ENCODE data around the gene ZDHHC9. TPM values are rescaled to one million over a fixed set of nuclear protein-coding genes. Genes with fewer than 3 reads are reported as not detected.

The ZDHHC9 gene
- total RNA-seq, 1 donor from 2014 or later: 36.1 TPM

DNA sequence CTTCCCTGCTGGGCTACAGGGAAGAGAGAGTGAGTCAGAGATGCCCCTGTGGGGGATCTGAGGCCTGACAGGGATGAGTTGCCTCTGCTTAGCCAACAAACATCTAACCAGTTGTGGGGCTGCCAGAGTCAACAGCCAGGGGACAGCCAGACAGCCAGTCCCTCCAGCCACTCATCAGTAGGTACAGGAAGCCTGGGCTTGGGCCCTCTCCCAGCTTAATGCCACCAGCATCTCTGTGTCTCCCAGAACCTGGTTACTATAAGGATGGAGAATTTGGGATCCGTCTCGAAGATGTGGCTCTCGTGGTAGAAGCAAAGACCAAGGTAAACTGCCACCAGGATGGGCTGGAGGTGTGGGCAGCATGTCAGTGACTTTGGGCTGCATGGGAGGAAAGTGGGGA lies 81.2 kb downstream of the ZDHHC9 start:
- H3K27me3 ChIP-seq (ENCODE audit: low read depth): no peaks in the 10 kb centered on the region
- peaks cover 12% of the 10 kb centered on the region for H3K4me1 ChIP-seq
- intact Hi-C loops (cut with DNase I): no loop called here
- no peaks in the 10 kb centered on the region for H3K36me3 ChIP-seq
- ATAC-seq (no peak), DNase-seq (no peak)
- TF ChIP-seq, protein P1, sequence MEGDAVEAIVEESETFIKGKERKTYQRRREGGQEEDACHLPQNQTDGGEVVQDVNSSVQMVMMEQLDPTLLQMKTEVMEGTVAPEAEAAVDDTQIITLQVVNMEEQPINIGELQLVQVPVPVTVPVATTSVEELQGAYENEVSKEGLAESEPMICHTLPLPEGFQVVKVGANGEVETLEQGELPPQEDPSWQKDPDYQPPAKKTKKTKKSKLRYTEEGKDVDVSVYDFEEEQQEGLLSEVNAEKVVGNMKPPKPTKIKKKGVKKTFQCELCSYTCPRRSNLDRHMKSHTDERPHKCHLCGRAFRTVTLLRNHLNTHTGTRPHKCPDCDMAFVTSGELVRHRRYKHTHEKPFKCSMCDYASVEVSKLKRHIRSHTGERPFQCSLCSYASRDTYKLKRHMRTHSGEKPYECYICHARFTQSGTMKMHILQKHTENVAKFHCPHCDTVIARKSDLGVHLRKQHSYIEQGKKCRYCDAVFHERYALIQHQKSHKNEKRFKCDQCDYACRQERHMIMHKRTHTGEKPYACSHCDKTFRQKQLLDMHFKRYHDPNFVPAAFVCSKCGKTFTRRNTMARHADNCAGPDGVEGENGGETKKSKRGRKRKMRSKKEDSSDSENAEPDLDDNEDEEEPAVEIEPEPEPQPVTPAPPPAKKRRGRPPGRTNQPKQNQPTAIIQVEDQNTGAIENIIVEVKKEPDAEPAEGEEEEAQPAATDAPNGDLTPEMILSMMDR (IDR thresholded peaks at IDR 0.05): no peak
- no peak overlapping the region for H3K4me3 ChIP-seq
- no peak overlapping the region for H3K27ac ChIP-seq
- H3K9me3 ChIP-seq: no peaks in the 10 kb centered on the region

DNA sequence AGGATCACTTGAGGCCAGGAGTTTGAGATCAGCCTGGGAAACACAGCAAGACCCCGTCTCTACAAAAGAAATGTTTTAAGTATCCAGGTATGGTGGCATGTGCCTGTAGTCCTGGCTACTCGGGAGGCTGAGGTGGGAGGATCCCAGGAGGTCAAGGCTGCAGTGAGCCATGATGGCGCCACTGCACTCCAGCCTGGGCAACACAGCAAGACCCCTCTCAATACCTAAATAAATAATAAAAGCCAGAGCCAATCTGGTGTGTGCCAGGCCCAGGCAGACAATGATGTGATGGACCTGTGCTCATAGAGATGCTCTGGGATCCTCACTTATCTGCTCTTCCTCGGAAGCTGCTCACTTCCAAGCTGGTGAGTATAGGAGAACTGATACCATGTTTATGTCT lies 82.1 kb downstream of the ZDHHC9 start:
- TF ChIP-seq, protein P1 (IDR thresholded peaks at IDR 0.05): no peak
- no peak for ATAC-seq

DNA sequence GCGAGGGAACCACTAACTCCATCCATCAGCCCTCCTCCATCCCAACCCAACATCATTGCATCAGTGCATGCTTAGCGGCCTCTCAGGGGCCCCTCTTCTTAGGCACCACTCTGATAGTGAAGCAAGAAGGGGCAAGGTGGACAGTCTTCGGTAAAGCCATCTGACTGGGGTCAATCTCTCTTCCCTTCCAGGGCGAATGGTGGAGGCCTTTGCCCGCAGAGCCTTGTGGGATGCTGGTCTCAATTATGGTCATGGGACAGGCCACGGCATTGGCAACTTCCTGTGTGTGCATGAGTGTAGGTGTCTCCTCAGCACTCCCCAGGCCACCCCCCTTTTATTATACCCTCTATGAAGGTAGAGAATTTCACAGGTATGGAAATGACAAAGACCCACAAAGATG lies 82.7 kb downstream of the ZDHHC9 start:
- intact Hi-C loops (cut with DNase I): no loop called here
- TF ChIP-seq, protein P1 (IDR thresholded peaks at IDR 0.05): no peak
- Histone ChIP-seq H3K36me3 (no peaks in the 10 kb centered on the region), H3K4me1 (peaks cover 12% of the 10 kb centered on the region), H3K9me3 (no peaks in the 10 kb centered on the region), H3K4me3 (no peak overlapping the region), H3K27me3 (ENCODE audit: low read depth) (no peaks in the 10 kb centered on the region), H3K27ac (no peak overlapping the region)
- DNase-seq (no peak), ATAC-seq (no peak)

More for the DNA sequence above, 82.1 kb downstream of the ZDHHC9 start:
- H3K4me1 ChIP-seq: peaks cover 12% of the 10 kb centered on the region
- H3K27ac ChIP-seq: no peak overlapping the region
- no peaks in the 10 kb centered on the region for H3K27me3 ChIP-seq (ENCODE audit: low read depth)
- H3K9me3 ChIP-seq: no peaks in the 10 kb centered on the region
- H3K36me3 ChIP-seq: no peaks in the 10 kb centered on the region
- no peak for DNase-seq
- H3K4me3 ChIP-seq: no peak overlapping the region
- intact Hi-C loops (cut with DNase I): no loop called here

DNA sequence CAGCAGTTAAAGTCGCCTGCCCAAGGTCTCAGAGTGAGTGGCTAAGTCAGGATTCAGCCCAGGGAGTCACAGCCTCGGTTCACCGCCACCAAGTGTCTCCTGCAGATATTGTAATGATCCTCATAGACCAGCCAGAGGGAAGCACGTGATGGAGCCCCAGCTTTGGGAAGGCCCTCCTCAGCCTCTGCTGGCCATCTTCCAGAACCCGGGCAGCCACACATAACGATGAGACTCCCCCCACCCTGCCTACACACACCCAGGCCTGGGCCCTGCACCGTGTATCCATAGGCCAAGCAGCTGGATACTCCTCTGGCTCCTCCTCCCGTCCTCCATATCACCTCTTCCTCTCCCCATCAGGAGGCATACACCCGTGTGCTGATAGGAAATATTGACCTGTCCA lies 83.5 kb downstream of the ZDHHC9 start:
- Histone ChIP-seq H3K9me3 (no peaks in the 10 kb centered on the region), H3K4me1 (peaks cover 12% of the 10 kb centered on the region), H3K27me3 (ENCODE audit: low read depth) (no peaks in the 10 kb centered on the region), H3K27ac (peak overlapping the region; percentile 58), H3K4me3 (no peak overlapping the region), H3K36me3 (no peaks in the 10 kb centered on the region)
- ATAC-seq (peak in 1 of 2 donors; percentile 18), DNase-seq (no peak)
- intact Hi-C loops (cut with DNase I): no loop called here
- TF ChIP-seq, protein P1 (IDR thresholded peaks at IDR 0.05): no peak

DNA sequence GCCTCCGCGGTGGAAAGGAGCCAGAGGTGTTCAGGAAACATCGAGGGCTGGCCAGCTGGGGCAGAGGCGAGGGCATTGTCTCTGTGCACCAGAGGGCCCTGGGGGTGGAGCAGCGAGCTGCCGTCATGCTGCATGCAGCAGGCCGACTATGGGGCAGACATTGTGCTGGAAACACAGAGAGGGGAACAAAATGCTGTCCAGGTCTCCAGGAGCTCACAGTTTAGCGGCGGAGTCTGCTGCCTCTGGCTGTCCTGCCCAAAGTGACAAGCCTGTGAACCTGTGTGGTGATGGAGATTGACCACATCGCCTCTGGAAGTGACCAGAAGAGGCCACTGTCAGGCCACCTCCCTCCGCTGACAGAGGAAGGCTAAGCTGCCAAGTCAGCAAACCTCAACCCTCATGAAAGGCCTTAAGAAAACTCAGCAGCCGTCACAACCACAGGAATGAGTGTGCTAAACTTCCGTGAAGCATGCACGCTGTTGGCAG lies 84.1 kb downstream of the ZDHHC9 start:
- peak; percentile 69 to 79 for ATAC-seq
- DNase-seq: peak; percentile 60
- Histone ChIP-seq H3K4me3 (no peak overlapping the region), H3K27ac (peak overlapping the region; percentile 58), H3K27me3 (ENCODE audit: low read depth) (no peaks in the 10 kb centered on the region), H3K9me3 (no peaks in the 10 kb centered on the region), H3K4me1 (peaks cover 12% of the 10 kb centered on the region), H3K36me3 (no peaks in the 10 kb centered on the region)
- intact Hi-C loops (cut with DNase I): no loop called here
- TF ChIP-seq, protein P1 (IDR thresholded peaks at IDR 0.05): no peak

Measured in lower lobe of right lung (tissue), 2 donors.